EH (cell line): ENCODE measurements around the gene ARCN1.
A peak's percentile ranks its signal among the peaks of the same experiment; 100 is the strongest.

Experiments
- DNase-seq: peaks from one replicate; pipeline ENCODE4 v3.0.0-alpha.2; 2015; ENCODE audit warnings: low read depth

The ARCN1 gene

DNA sequence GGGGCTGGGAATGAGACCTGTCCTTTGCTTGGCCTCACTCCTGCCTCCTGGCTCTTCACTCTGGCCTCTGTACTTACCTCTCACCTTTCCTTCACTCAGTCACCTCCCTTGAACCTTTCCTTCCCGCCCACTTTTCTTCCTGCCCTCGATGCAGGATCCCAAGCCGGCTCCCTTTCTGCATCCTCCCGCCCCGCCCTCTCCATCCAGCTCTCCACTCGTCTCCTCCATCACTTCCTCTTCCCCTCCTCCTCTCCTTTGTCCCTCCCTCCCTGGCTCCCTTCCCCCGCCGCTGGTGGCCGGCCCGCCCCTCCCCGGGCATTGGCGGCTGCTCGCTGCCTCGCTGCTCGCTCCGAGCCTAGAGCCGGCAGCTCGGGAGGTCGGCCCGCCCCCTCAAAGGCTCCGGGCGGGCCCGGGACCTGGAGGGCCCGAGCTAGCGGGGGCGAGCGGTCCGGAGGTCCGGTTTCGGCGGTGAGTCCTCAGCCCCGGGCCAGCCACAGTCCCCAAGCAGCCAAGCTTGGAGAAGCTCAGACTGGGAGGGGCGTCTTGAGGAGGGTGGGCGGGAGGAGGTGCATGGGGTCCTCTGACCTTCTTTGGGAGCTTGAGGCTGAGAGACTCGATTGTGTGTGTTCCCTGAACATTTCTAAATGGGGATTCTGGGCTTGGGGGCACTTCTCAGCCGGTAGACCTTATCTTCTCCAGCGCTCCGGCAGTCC is 49.0 kb downstream of the ARCN1 start:
- peak; percentile 94 for DNase-seq

DNA sequence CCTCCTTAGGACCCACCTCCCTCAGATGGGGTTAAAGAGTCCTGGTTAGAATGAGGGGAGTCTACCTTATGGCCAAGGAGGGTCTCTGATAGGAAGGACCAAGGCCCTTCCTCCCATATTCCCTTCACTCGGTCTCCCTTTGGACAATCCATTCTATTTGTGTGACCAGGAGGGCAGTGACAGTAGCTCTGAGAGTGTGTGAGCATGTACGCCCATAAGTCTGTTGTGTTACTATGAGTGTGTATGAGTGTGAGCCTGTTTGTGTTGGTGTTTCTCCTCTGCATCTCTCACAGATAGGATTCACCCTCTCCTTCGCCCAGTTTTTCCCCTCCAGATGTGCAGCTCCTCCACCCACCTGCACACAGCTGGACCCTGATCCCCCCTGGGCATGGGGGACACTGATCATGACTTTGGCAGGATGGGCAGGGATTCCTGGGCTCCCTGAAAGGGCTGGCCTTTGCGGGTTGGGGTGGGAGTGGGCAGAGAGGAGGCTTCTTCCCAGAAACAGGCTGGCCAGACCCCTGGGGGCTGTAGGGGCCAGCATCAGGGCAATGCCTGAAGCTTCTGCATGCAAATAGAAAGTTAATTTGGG is 49.7 kb downstream of the ARCN1 start:
- DNase-seq, result no peak

DNA sequence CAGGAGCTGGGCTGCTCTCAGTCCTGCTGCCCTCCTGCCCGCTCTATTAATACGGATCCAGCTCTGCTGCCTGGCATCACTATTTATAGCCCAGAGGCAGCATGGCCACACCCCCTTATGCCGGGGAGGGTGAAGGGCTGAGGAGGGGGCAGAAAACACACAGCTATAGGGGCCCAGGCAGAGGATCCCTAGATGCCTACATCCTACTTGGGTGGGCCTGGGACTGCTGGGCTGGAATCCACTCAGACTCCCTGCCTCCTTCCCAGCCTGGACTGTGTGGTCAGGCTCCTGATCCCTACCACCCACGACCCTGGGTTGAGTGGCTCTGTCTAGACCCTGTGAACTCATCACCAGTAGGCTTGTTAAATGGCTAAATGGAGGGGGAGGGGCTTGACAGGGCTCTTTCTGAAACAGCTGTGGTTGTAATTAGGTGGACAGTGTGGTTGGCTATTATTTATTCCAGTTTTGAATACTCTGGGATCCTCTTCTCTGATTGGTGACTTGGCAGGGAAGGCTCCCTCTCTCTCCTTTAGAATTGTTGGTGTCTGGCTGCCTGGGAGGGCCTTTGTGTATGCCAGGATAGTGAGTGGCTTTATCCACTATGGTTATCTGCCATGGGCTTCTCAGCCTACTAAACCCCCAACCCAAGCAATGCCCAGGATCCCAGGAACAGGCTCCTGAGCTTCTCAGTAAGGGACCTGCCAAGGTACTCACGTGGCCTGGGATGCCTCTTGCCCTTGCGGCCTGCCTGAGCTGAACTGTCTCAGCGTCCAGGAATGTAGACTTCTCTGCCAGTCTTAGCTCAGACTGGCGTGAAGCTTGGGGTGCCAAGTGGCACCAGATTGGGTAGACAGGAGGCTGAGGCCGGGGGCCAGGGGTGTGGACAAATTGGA is 50.4 kb downstream of the ARCN1 start:
- DNase-seq, result peak; percentile 89

DNA sequence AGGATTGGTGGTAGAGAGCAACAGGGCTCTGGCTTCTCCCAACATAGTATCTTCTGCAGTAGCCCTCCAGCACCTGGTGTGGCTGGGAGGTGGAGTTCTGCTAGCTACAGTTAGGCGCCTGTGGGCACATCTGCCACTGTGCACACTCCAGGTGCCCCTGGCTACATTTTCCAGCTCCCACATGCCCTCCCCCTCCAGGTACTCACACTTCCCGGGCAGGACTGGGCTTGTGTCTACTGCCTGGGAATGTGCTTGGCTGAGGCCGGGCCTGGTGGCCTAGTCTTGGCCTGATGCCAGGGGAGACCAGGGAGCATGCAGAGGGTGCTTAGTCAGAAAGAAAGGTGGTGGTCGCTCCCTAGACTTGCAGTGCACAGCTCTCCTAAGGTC is 51.1 kb downstream of the ARCN1 start:
- DNase-seq, result peak; percentile 65

DNA sequence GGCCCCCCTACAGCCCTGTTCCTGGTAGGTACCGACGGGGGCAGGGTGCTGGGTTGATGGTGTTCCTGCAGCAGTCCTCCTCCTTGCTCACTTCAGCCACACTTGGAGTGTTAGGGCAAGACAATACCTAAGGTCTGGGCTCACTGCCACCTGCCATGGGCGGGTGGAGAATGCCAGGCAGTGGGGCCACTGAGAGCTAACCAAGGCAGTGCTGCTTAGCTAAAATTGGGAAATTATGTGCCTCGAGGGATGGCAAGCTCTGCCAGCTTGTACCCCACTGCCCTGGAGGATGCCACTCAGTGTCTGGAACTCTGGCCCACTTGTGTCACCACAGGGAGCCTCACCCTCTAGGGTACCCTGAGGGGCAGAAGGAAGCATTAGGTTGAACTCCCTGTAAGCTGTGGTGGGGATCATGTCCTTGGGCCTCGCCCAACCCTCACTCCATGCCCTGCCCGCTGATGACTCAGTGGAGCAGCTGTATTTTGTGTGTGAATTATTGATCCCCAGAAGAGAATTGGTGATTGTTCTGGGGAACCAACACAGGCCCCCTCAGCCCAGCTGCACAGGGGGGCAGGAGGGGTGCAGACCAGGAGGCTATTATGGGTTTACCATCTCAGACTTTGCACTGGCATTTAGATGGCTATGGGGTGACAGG is 53.0 kb downstream of the ARCN1 start:
- DNase-seq, result no peak

DNA sequence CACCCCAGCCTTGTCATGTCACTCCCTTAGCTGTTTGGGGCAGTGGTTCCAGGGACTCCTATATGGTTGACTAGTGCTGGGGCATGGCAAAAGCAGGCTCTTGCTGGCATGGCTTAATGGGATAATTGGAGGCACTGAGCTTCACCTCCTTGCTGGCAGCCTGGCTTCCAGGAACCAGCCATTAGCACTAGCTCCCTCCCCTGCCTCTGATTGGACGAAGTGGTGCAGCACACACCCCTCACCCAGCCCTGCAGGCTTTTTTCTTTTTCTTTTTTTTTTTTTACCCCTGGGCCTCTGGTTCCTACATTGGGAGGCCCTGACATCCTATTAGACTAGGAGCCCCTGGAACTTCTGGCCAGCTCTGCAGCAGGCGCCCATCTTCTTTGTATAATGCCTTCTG is 53.8 kb downstream of the ARCN1 start:
- DNase-seq, result no peak

DNA sequence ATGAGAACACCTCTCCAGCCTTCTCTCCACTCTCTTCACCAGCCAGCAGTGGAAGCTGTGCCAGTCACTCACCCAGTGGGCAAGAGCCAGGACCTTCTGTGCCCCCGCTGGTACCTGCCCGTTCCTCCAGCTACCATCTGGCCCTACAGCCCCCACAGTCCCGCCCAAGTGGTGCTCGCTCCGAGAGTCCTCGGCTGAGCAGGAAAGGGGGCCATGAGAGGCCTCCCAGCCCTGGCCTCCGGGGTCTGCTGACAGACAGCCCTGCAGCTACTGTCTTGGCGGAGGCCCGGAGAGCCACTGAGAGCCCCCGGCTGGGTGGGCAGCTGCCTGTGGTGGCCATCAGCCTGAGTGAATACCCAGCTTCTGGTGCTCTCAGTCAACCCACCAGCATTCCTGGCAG is 55.4 kb downstream of the ARCN1 start:
- DNase-seq, result no peak

DNA sequence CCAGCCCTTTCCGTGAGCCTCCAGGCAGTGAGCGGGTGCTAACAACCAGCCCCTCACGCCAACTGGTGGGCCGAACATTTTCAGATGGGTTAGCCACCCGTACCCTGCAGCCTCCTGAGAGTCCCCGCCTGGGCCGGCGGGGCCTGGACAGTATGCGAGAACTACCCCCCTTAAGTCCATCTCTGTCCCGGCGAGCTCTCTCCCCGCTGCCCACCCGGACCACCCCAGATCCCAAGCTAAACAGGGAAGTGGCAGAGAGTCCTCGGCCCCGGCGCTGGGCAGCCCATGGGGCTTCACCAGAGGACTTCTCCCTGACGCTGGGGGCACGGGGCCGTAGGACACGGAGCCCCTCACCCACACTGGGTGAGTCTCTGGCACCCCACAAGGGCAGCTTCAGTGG is 55.8 kb downstream of the ARCN1 start:
- no peak for DNase-seq

DNA sequence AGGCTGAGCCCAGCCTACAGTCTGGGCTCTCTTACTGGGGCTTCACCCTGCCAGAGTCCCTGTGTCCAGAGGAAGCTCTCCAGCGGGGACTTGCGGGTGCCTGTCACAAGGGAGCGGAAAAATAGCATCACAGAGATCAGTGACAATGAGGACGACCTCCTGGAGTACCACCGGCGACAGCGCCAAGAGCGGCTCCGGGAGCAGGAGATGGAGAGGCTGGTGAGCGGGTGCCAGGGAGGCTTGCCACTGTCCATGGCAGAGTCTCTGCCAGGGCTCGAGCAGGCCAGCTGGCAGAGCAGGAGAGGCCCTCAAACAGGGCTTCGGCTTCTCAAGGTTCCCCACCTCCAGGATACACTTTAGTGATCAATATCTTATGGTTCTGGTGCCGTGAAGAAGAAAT is 56.2 kb downstream of the ARCN1 start:
- no peak for DNase-seq

DNA sequence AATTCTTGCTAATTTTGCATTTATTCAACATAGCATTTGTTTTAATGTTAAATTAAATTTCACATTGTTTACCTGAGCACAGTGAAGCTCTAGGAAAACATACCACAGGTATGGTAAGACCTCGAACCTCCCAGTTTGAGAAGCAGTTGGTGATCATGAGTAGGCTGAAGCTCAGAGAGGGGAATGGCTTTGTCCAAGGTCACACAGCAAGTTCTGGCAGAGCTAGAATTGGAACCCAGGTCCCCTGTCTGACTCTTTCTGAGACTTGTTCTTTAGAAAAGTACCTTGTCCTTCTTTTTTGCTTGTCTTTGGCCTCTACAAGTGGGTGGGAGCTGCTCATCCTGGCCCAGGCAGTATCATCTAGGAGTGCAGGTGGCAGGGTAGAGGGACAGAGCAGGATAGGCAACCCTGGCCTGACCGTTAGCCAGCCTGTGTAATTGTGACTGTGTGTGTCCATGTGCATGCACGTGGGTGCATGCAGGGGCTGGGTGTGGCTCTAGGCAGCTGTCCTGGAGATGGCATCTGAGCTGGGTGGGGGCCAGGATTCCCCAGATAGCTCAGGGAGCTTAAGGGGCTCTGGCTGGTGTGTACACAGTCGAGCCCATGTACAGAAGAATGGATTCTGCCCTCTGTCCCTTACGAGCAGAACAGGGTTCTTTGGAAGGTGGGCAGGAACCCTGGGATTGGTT is 56.8 kb downstream of the ARCN1 start:
- no peak for DNase-seq

DNA sequence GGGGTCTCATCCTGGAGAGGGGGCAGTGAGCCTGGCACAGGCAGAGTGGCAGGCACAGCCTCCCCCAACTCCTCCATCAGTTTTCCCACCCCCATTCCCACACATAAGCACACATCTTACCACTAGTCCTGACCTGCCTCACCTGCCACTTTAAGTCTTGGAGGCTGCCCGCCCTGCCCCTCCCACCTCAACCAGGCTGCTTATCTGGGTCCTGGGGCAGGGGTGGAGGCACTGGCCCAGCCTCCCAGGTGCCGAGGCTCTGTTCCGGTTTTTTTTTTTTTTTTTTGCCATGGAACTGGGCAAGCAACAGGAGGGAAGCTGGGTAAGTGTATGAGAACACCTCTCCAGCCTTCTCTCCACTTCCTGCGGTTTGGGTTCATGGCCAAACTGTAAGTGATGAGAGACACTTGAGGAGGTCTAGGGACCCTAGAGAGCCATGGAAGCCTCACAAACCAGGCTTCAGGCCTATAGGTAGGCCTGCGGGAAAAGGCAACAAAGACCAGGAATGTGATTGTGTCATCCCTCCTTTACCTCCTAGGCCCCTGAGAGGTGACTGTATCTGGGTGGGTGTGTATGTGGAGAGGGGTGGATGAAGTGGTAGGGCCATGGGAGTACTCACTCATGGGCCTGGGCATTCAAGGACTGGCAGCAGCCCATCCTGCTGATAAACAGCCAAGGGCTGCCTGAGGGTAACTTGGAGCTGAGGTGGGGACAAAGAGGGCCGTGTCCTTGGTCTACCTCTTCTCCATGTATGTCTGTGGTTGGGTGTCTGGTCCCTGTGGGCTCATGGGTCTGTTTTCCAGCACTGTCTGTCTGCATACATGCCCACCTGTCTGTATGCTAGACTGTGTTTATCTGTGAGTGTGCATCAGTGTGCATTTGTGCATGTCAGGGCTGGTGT is 57.8 kb downstream of the ARCN1 start:
- no peak for DNase-seq

DNA sequence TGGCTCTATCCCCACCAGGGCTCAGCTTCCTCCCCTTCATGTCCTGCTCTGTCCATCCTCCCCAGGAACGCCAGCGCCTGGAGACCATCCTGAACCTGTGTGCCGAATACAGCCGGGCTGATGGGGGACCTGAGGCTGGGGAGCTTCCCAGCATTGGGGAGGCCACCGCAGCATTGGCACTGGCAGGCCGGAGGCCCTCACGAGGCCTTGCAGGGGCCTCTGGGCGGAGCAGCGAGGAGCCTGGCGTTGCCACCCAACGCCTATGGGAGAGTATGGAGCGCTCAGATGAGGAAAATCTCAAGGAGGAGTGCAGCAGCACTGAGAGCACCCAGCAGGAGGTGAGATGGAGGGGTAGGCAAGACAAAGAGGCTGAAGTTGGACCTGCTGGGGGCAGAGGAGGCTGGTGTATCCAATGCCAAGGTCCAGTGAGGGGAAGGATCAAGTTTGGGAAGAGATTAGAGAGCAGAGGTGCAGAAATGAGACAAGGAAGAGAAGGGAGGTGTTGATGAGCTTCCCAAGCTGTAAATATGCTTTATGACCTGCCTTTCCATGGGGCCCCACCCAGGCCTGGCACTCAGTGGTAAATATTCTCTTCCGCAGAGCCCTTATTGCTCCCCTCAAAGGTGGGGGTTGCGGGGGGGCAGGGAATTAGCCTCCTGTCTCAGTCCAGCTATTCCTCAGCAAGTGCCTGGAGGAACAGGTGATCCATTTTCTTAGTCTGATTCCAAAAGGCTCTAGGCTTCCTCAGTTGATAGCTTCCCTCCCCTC is 59.1 kb downstream of the ARCN1 start:
- DNase-seq, result no peak

DNA sequence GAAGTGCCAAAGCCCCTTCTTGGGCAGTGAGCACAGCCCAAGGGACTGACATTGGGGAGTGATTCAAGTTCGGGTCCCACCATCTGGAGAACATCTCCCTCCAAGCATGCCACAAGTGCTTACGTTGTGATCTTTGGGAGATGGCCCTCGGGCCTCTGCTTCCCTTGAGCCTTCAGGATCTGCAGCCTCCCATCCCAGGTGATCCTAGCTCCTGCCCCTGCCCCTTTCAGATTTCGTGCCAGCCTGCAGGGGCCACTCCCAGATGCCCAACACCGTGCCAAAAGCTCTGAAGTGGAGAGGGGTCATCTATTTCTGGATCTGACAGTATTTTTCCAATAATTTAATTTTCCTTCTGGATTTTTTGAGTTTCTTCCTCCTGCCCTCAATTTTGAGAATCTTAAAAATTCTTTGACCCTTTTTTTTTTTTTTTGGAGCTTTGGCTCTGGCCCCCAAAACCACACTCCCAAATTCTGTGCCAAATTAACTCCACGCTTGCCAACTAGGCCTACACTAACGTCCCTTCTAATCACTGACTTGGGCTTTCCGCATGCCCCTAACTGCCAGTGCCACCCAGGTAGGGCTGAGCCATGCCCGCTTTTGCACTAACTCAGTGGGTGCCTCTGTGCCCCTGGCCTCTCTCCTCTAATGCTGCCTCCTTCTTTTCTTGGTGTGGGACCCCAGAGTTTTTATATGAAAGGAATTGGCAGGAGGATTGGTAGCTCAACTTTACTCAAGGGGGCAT is 60.5 kb downstream of the ARCN1 start:
- no peak for DNase-seq

DNA sequence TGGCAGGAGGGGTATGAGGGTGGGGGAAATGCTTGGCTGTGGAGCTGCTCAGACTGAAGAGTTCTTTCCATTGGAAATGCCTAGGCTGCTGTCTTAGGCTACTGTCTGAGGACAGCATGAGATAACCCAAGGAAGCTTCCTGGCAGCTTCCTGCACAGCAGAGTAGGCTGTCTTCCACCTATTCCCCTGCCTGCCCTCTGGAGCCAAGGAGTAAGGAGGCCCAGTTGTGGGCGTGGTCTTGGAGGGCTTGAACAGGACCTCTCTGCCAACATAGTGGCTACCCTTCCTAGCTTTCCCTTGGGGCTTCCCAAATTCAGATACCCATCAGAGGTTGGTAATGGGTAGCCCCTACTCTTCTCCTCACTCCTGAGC is 61.1 kb downstream of the ARCN1 start:
- DNase-seq, result no peak

DNA sequence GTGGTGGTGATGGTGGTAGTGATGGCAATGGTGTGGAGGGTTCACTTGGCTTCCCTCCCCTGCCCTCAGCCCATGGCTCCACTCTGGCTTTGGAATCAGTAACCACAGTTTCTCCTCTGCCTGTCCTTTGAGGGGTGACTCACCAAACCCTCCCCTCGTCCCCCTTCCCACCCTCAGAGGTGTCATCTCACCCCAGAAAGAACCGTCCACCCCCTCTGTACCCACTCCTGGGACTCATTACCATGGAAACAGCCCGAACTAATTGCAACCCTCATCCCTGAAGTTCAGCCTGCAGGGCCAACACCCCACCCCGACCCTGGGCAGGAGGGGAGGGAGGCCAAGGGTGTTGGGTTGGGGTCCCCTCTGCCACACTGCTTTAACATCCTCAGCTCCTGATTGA is 61.8 kb downstream of the ARCN1 start:
- DNase-seq, result peak; percentile 63

DNA sequence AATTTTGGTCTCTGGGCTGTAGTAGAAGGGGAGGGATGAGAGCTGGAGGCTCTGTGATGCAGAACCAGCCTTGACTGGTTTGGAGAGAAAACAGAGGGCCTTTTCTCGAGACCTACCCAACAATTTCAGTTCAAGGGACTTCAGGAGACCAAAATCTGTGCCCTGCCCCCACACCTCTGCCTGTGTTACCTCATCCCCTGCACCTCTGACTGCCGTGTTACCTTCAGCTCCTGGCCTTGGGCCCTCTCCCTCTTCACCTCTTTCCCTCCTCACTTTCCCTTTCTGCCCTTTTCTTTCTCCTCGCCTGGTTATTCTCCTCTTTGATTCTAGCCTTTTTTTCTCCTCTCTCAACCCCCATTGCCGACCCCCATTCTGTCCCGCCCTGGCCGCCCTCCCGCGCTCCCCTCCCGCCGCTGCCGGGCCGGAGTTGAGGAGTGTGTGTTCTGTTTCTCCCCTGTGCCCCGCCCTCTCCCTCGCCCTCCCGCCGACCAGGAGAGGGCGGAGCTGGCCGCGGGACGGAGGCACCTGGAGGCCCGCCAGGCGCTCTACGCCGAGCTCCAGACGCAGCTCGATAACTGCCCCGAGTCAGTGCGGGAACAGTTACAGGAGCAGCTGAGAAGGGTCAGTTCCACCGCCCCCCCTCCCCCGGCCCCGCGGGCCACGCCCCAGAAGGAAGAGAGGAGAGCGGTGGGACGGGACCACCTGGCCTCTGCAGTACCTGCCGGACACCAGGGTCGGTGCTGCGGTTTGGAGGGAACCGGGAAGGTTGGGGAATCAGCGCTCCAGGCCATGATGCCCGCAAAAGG is 62.4 kb downstream of the ARCN1 start:
- peak; percentile 37 for DNase-seq

DNA sequence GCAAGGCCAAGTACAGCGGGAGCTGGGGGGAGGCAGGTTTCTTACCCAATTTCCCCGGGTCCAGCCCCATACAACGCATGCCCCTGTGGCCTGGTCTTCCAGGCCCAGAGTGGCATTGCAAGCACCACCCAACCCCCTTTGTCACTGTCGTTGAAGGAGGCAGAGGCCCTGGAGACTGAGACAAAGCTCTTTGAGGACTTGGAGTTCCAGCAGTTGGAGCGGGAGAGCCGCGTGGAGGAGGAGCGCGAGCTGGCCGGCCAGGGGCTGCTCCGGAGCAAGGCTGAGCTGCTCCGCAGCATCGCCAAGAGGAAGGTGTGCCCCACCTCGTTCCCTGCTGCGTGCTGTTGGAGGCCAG is 63.0 kb downstream of the ARCN1 start:
- no peak for DNase-seq

DNA sequence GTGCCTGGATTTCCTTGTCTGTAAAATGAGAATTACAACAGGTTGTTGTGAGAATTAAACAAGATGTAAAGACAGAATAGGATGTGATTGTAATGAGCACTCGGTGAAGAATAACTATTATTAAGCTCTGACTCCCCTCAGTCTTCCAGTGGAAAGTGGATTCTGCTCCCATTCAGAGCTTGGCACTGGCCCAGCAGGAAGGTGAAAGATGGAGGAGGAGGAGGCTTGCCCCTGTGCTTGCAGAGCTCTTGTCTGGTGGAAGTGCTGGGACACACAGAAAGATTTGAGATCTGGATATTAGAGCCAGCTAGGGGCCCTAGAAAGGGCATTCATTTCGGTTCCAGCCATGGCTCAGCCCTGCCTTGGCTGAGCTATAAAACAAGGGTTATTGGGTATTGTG is 63.4 kb downstream of the ARCN1 start:
- no peak for DNase-seq
